Stimulated activated naive CD8-positive, alpha-beta T cell treated with anti-CD3 and anti-CD28 coated beads, Interleukin-15, Interleukin-2, amounts not matched to agents 100 U/mL and 50 U/mL, for 24 hours (primary cell): ENCODE results near the gene PAQR4.
"Not testable (repeated sequence)": the region's sequence is repeated elsewhere in the genome, so short reads cannot be mapped to it uniquely, and the experiment has no call there.

Source experiments
- ATAC-seq: fragments of 150-1000 bp; cut with Tn5 transposase; one replicate; pipeline ENCODE4 v1.10.0; 2021
- DNase-seq: peaks from one replicate; pipeline ENCODE4 v3.0.0; 2021

PAQR4 gene

GRCh38 chr16:2968738-2969544 is at the start of gene PAQR4:
Gene PAQR4, plus strand, starts transcription at chr16:2969348. Its CDS starts 327 bp downstream, at chr16:2969675.
- DNase-seq: peak; percentile 89
- ATAC-seq: peak; percentile 77

- no peak for ATAC-seq
- DNase-seq: peak; percentile 59
Measured at GRCh38 chr16:2919511-2920255, 49.5 kb upstream of the PAQR4 start.

GRCh38 chr16:2923481-2923880 is 45.7 kb upstream of the PAQR4 start:
- ATAC-seq (no peak), DNase-seq (no peak)

- no peak for ATAC-seq
- DNase-seq: no peak
Measured at GRCh38 chr16:2924901-2925755, 44.0 kb upstream of the PAQR4 start.

- ATAC-seq (no peak), DNase-seq (no peak)
Measured at GRCh38 chr16:2925951-2926649, 43.0 kb upstream of the PAQR4 start.

GRCh38 chr16:2926650-2926999 is 42.5 kb upstream of the PAQR4 start:
- DNase-seq (no peak), ATAC-seq (no peak)

- DNase-seq (peak; percentile 88), ATAC-seq (peak; percentile 98)
Measured at GRCh38 chr16:2927010-2927646, 42.0 kb upstream of the PAQR4 start.

- not testable (repeated sequence) for DNase-seq, ATAC-seq
Measured at GRCh38 chr16:2928151-2928550, 41.0 kb upstream of the PAQR4 start.

- DNase-seq (no peak), ATAC-seq (no peak)
Measured at GRCh38 chr16:2928796-2929195, 40.4 kb upstream of the PAQR4 start.

- DNase-seq: no peak
- no peak for ATAC-seq
Measured at GRCh38 chr16:2929693-2930092, 39.5 kb upstream of the PAQR4 start.

- DNase-seq: no peak
- ATAC-seq: no peak
Measured at GRCh38 chr16:2930236-2930635, 38.9 kb upstream of the PAQR4 start.

GRCh38 chr16:2931231-2931914 is 37.8 kb upstream of the PAQR4 start:
- not testable (repeated sequence) for ATAC-seq

GRCh38 chr16:2933136-2933535 is 36.0 kb upstream of the PAQR4 start:
- ATAC-seq (peak; percentile 6), DNase-seq (no peak)

More at GRCh38 chr16:2931231-2931914, 37.8 kb upstream of the PAQR4 start:
- not testable (repeated sequence) for DNase-seq

- no peak for ATAC-seq
- no peak for DNase-seq
Measured at GRCh38 chr16:2933701-2934100, 35.4 kb upstream of the PAQR4 start.

- ATAC-seq (no peak), DNase-seq (no peak)
Measured at GRCh38 chr16:2934450-2934849, 34.7 kb upstream of the PAQR4 start.

GRCh38 chr16:2936436-2937011 is 32.6 kb upstream of the PAQR4 start:
- DNase-seq: no peak
- ATAC-seq: no peak

GRCh38 chr16:2937170-2937569 is 32.0 kb upstream of the PAQR4 start:
- DNase-seq: no peak
- ATAC-seq: no peak

GRCh38 chr16:2938206-2938605 is 30.9 kb upstream of the PAQR4 start:
- DNase-seq: no peak
- ATAC-seq: no peak

- DNase-seq (no peak), ATAC-seq (no peak)
Measured at GRCh38 chr16:2939968-2940367, 29.2 kb upstream of the PAQR4 start.

GRCh38 chr16:2942045-2942444 is 27.1 kb upstream of the PAQR4 start:
- ATAC-seq: no peak
- DNase-seq: no peak
